AG09319 (cell line): ENCODE measurements around the gene RAI1.

Experiments used
- DNase-seq: peaks from one replicate; pipeline ENCODE4 v3.0.0-alpha.2; 2010; ENCODE audit warnings: low read depth; ENCODE audit errors: extremely low read depth
- TF ChIP-seq, protein P1 (sequence below): IDR thresholded peaks from 2 replicates; pipeline ENCODE4 v1.5.1; 2011; ENCODE audit warnings: low read depth, mild to moderate bottlenecking, inconsistent platforms, low read length, moderate library complexity

RAI1 gene

DNA sequence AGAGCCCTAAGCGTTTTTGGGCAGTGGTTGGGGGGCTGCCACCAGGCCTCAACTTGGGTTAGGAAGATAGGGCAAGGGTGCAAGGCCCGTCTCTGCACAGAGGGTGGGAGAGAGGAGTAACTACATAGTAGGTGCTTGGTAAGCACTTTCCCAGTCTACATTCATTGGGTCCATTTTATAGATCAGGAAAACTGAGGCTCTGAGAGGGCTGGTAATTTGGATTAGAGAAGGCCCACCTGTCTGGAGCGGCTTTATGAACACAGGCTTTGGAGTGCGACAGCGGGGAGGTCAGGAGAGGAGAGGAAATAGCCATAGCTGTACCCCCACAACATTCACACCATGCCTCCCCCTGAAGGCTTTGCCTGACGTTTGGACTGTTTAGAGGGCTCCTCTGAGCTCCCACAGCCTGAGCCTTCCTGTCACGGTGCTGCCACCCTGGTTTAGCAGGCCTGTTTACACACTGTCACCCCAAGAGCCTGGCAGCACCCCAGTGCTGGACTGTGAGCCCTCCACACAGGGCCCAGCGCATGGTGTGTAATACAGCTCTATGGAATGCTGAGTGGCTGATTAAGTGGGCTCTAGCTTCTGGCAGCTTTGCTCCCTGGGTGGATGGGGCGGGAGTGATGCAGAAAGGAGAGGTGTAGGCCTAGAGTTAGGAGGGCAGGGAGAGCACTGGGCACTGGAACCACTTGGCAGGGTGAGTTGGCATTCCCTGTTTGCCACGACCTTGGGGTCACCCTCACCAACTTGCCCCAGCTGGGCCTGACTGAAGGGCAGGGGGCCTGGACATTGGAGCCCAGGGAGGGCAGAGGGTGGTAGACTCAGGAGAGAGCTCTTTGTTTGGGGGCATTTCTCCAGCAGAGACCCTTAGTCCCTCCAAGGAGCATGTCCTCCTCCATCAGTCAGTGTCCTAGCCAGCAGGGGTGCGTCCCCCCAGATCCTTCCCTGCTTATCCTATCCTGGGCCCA, 73.7 kb downstream of the RAI1 start:
- no peak for DNase-seq

DNA sequence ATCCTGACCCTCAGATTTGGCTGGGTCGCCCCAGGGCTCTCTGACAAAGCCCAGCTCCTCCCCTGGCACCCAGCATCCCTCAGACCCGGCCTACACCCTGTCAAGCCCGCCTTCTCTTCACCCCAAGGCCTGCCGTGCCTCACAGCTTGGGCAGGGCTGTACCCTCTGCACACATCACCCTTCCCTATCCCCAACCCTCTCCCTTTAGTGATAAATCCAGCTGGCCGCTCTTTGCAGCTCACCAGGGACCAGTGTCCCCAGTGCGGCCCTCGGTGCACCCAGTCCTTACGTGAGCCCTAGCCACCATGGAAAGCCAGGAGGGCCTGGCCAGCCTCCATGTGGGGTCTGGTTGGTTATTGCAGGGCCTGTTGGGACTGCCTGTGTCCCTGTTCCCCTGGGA, 74.5 kb downstream of the RAI1 start:
- DNase-seq, result no peak
- TF ChIP-seq, protein P1, sequence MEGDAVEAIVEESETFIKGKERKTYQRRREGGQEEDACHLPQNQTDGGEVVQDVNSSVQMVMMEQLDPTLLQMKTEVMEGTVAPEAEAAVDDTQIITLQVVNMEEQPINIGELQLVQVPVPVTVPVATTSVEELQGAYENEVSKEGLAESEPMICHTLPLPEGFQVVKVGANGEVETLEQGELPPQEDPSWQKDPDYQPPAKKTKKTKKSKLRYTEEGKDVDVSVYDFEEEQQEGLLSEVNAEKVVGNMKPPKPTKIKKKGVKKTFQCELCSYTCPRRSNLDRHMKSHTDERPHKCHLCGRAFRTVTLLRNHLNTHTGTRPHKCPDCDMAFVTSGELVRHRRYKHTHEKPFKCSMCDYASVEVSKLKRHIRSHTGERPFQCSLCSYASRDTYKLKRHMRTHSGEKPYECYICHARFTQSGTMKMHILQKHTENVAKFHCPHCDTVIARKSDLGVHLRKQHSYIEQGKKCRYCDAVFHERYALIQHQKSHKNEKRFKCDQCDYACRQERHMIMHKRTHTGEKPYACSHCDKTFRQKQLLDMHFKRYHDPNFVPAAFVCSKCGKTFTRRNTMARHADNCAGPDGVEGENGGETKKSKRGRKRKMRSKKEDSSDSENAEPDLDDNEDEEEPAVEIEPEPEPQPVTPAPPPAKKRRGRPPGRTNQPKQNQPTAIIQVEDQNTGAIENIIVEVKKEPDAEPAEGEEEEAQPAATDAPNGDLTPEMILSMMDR, result no peak

More for the DNA sequence above, 73.7 kb downstream of the RAI1 start:
- TF ChIP-seq, protein P1, result no peak

DNA sequence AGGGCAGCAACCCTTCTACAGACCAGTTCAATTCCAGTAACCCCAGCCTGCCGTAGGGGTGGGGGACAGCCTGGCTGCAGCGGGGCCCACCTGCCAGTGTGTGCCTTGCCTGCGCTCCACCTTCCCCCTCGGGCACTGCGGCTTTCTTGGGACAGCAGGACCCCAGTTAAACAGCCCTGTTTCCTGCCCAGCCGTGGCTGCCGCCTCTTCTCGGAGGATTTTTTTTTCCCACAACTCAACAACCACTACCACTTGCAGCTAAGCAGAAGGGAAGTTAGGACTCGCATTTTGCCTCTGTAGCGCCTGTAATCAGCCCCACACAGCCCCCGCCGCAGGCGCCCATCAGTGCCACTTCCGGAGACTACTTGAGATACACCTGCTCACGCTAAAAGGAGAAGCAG, 76.1 kb downstream of the RAI1 start:
- TF ChIP-seq, protein P1, result no peak
- no peak for DNase-seq

DNA sequence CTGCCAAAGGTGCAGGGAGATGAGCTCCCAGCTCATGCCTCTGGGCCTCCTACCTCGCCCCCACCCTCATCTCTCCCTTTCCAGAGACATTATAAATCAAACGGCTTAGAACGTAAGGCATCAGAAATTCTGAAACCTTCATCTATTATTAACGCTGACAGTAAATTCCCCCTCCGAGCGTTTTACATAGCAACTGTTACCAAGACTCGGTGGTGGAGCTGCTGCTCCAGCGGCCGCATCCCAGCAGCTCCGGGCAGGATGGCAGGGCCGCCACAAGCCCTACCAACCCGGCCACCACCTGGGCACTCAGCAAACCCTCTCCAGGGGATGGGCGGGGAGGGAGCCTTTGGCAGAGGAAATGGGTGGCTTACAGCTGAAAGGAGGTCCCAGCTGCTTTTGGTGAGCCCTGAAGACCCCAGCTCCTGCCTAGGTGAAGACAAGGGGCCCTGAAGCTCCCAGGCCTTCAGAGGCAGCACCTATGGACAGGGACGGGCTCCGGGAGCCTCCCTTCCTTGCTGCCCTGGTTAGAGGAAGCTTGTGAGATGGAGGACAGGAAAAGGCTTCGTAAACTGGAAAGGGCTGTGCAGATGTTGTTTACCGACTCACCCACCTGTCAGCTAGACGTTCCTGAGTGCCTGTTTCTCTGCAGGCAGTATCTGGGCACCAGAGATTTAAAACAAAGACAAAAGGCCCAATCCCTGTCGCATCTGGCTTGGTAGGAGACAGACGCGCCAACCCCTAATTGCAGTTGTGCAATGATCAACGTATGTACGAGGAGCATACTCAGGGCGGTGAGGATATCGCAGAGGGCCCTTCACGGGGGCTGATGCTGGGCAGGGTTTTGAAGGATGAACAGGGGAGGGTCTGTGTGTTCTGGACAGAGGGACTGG, 76.9 kb downstream of the RAI1 start:
- TF ChIP-seq, protein P1, result no peak
- no peak for DNase-seq

DNA sequence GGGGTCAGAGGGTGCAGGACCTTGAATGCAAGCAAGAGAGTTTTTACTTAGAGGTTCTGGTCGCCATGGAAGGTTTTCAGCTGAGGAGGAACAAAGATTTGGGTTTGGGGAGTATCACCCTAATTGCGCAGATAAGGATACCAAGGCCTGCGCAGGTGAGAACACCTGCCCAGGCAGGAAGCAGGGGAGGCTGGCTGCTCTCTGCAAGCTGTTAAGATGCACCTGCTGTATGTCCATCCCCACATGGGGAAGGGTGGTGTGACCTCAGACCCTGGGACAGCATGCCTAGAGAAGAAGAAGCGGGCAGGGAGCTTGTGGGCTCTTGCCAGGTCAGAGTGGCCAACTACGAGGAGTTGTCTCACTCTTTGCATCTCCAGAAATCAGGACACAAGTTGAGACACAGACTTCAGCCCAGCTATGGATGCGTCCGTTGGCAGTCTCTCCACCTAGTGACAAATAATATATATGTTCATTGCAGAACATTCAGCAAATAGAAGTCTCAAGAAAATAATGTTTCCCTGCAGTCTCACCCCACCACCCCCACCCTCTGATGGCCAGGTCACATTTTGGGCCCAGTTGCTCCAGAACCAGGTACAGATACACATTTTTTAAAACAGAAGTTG, 77.8 kb downstream of the RAI1 start:
- no peak for DNase-seq
- TF ChIP-seq, protein P1, result no peak

DNA sequence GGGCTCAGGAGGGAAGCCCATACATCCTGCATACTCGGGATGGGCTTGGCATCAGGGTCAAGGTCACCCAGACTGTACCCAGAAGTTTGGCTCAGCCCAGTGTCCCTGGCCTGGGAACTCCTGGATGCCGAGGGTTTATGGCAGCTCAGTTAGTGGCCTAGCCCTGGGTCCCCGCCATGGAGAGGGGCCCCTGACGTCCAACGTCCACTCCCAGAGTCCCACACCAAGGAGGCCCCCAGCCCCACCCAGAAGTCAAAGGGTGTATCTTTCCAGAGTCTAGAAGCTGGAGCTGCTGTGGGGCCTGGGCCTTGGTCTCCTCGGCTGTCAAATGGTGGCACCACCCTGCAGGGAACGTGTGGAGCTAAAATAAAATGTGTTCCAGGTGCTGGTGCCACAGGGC, 79.1 kb downstream of the RAI1 start:
- TF ChIP-seq, protein P1, result no peak
- DNase-seq, result no peak
